GM21737 (cell line): ENCODE results near the gene FOSB.
"Not testable (repeated sequence)": the region's sequence is repeated elsewhere in the genome, so short reads cannot be mapped to it uniquely, and the experiment has no call there.

ENCODE experiments used
- ATAC-seq: cut with Tn5 transposase; IDR thresholded peaks from one replicate; pipeline ENCODE4 v1.9.1; 2021; ENCODE audit warnings: mild to moderate bottlenecking, moderate library complexity; ENCODE audit not compliant: unreplicated experiment

Gene FOSB

DNA sequence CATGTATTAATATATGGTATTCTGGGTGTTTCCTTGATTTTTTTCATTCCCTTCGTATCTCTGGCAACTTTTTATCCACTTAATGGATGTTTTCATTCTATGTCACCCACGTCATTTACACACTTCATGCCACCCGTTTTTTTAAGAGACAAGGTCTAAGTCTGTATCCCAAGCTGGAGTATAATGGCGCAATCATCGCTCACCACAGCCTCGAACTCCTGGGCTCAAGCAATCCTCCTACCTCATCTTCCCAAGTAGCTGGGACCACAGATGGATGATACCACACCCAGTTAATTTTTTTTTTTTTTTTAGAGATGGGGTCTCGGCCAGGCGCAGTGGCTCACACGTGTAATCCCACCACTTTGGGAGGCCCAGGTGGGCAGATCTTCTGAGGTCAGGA, 36.1 kb downstream of the FOSB start:
- ATAC-seq = no peak

DNA sequence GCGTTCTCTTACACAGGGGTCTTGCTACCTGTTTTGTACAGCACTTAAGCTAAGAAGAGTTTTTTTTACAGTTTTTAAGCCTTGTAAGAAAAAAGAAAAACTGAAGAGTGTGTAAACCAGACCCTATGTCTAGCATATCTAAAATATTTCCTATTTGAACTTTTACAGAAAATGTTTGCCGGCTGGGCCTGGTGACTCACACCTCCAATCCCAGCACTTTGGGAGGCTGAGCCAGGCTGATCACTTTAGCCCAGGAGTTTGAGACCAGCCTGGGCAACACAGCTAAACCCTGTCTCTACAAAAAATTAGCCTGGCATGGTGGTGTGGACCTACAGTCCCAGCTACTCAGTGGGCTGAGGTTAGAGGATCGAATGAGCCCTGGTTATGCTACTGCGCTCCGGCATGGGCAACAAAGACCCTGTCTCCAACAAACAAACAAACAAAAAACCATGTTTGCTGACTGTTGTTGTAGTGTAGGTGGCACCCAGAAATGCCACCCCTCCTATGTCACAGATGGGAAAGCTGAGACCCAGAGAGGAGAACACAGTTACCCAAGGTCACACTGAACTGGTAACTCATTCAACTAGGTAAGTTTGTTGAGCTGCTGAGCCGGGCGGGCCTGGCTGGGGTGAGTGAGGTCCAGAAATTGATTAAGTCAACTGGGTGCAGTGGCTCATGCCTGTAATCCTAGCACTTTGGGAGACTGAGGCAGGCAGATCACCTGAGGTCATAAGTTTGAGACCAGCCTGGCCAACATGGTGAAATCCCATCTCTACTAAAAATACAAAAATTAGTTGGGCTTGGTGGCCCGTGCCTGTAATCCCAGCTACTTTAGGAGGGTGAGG, 37.6 kb downstream of the FOSB start:
- no peak for ATAC-seq

DNA sequence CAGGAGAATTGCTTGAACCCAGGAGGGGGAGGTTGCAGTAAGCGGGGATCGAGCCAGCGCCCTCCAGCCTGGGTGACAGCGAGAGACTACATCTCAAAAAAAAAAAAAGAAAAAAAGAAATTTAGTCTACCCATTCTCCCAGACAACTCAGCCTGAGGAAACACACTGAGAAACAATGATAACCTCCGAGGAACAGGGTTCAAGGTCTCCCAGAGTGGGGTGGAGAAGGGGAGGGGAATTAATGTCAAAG, 38.1 kb downstream of the FOSB start:
- ATAC-seq = no peak

DNA sequence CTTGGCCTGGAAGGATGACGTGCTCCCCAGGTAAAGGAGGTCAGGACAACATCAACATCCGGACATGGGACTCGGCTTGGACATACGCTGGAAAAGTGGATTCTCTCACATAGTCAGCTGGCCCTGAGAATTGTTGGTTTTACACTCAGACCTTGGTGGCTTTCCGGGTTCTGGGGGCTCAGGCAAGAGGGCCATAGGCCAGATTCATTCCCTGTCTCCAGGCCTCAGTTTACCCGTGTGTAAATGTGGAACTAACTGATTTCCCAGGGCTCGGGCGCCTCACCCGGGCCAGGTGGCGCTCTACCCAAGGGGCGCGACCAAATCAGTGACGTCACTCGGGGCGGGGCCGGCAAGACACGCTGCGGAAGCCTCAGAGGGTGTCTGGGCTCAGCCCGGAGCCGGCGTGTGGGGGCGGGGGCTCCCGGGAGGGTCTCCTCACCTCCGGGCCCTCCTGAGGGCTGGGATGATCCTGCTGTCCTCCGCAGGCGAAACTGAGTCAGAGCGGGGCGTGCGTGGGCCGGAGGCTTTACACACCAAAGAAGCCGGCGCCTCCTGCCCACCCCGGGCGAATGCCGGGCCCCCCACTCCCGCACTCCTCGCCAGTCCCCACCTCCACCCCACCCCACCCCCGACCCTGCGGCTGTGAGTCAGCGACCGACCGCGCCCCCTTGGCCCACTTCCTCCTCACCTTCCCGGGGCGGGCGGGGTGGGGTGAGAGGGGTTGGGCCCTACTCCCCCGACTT, 38.6 kb downstream of the FOSB start:
- ATAC-seq = peak; percentile 54

DNA sequence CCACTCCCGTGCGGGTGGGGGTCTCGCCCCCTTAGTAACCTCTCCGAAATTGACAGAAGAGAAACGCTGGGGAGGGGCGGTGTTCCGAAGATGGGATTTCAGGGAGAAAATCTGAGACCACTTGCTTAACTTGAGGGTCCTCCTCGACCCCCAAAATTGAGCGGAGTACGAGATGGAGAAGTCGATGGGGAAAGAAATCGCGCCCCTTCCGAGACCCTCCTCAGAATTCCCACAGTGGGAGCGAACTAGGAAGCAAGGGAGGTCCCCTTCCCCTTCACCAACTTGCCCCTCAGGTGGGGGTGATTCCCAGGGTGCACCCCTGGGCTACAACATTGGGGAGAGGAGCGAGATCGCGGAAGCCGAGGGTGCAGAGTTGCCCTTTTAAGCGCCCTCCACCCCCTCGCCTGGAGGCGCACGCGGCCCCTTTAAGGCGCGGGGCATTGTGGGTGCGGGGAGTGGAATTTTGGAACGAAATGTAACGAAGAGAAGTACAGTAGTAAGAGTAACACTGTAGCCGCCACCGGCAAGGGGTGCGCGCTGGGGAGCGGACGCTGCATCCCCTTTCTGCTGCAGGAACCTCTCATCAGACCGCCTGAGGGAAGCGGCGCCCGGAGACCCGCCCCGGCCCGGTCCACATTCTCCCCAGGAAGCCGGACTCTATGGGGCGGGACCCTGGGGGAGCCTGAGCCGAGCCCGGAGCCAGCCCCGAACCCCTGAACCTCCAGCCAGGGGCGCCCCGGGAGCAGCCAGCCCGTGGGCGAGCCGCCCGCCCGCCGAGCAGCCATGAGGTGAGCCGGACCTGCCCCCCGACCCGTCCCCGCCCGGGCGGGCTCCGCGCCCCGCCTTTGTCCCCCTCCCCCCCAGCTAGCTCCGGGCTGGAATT, 39.4 kb downstream of the FOSB start, which contains the start of gene VASP:
Gene VASP, plus strand, starts transcription at position 491 of the 883 bp plus-strand sequence. Its CDS starts 293 bp downstream, at position 784.
- ATAC-seq = peak; percentile 41

DNA sequence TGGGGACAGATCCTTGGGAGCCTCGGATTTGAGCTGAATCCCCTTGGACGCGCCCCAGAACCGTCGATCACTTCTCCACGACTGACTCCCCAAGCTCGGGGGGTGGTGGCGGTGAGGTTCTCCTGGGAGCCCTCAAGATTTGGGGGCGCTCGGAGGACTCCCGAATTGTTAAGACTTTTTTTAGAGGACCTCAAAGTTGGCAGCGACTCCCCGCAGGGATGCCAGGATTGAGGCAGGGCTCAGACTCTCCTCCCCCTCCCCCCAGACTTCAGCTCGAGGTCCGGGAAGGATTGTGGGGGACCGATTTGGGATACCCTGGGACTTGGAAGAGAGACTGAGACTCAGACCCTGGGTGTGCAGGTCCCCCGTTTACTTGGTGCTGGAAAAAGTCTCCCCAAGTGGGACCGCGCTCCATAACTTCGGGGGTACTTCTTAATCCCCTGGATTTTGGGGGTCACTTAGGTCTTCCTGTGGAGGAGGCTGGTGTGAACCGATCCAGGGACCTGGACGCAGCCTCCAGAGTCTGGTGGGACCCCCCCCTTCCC, 40.1 kb downstream of the FOSB start:
- no peak for ATAC-seq

DNA sequence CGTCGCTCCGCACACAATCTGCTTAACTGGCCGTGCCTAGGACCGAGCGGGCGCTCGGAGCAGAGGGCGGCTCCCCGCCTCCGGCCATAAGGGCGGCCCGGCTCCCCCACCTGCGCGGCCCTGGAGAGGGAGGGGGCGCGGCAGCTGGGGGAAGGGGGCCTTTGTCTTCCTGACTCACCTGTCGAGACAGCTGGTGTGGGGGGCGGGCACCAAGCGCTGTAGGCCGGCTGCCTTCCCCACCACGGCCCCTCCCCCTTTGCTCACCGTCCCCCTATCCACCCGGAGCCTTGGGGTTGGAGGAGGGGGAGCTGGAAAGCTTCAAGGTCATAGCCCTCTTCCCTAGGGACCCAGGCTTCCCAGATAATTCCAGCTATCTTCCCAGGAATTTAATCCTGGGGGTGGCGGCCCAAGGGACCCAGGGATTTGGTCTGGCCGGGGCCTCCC, 40.6 kb downstream of the FOSB start:
- ATAC-seq = no peak

DNA sequence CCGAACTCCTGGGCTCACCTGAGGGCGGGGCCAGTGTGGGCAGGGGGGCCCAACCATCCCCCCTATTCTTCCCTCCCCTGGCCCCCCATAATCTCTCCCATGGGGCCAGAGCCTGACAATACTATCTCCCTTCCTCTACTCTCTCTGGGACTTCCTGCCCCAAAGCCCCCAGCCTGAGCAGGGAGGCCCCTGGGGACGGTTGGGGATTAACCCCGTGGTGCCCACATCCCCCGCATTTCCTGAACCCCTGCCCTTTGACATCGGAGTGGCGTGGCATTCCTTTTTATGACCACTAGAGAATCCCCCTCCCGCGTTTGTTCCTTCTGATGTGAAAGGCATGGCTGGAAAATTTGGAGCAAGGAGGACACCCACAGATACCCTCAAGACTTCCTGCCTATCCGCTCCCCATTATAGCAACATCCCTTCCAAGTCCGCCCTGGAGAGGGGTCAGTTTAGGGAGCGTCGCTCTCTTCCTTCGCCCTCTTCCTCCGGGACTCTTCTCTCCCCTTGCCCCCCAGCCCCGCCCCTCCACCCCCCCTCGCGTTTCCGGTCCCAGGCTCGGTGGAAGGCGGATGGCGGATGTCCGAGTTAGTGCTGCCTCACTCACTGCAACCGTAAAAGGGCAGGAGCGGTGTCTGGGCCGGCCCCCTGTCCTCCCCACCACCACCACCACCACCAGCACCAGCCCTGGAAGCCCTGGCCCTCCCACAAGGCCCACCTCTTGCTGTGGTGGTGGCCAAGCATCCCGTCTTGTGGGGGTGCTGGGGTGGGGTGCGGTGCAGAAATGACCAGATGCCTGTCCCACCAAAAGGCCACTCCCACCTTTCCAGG, 41.3 kb downstream of the FOSB start:
- ATAC-seq = no peak

DNA sequence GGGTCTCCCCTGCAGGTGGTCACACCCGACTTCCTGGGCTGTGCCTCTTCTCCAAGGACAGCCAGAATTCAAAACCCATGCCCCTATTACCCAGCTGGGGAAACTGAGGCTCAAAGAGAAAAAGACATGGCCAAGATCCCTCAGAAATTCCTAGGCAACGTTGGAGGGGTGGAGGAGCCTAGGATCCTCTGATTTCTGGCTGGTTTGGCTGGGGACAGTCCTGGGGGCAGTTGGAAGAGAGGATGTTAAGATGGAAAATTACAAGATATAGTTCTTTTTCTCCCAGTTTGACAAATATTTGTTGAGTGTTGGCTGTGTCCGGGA, 41.9 kb downstream of the FOSB start:
- ATAC-seq = no peak

DNA sequence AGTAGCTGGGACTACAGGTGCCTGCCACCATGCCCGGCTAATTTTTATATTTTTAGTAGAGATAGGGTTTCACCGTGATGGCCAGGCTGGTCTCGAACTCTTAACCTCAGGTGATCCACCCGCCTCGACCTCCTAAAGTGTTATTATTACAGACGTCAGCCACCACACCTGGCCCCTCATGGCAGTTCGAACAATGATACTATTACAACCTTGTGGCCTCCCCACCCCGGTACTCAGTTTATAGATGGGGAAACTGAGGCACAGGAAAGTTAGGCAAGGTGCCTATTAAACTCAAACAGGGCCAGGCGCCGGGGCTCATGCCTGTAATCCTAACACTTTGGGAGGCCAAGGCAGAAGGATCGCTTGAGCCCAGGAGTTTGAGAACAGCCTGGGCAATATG, 42.6 kb downstream of the FOSB start:
- ATAC-seq = not testable (repeated sequence)

DNA sequence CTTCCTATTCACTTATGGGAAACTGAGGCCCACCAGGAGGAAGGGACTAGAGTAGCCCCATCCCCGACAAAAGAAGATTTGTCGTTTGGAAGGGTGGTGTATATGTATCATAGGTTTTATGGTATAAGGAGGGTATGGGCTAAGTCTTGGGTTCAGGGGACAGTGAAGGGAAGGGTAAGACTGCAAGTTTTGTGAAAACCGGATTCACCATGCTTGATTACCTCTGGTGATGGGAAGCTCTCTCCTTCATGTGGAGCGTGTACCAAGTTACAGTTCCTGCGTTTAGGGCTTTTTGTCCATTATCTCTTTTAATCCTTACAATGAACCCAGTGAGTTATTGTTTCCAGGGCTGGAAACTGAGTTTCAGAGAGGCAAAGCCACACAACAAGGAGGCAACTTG, 43.3 kb downstream of the FOSB start:
- ATAC-seq = no peak

DNA sequence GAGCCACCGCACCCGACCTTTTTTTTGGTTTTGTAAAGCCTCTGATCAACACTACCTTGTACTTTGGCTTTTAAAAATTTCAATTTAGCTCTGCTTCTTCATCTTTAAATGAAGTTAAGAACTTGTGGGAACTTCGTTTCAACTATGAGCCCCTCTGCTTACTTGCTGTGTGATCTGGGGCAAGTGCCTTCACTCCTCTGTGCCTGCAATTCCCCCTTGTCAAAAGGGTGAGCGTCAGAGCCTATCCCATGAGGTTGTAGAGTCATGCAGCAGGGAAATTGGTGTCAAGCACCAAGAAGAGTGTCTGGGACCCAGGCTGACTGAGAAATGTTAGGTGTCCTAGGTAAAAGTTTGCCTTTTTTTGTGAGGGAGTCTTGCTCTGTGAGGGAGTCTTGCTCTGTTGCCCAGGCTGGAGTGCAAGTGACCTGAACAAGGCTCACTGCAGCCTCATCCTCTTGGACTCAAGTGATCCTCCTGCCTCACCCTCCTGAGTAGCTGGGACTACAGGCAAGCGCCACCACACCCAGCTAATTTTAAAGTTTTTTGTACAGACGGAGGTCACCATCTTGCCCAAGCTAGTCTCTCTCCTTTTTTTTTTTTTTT, 45.2 kb downstream of the FOSB start:
- no peak for ATAC-seq

DNA sequence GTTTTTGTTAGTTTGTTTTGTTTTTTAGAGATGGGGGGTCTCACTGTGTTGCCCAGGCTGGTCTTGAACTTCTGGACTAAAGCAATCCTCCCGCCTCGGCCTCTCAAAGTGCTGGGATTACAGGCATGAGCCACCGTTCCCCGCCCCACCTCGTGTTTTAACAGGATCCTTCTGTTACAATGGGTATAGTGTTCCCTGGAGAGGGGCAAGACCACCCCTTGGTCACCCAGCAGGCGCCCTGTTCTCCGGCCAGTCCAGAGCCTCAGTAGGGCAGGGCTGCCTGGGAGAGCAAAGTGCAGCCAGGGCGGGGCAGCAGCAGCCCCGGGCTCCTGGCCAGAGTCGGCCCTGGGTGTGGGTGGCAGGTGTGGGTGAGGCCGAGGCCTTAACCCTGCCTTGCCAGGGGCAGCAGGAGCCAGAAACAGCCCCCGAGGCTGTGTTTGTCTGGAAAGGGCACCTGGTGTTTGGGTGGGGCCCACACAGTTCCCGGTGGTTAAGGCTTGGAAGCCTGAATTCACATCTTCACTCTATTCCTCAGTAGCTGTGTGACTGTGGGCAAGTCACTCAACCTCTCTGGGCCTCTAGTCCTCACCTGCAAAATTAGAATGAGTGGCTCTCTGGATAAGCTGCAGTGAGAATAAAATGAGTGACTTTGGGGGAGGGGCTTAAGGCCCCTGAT, 46.7 kb downstream of the FOSB start:
- no peak for ATAC-seq

DNA sequence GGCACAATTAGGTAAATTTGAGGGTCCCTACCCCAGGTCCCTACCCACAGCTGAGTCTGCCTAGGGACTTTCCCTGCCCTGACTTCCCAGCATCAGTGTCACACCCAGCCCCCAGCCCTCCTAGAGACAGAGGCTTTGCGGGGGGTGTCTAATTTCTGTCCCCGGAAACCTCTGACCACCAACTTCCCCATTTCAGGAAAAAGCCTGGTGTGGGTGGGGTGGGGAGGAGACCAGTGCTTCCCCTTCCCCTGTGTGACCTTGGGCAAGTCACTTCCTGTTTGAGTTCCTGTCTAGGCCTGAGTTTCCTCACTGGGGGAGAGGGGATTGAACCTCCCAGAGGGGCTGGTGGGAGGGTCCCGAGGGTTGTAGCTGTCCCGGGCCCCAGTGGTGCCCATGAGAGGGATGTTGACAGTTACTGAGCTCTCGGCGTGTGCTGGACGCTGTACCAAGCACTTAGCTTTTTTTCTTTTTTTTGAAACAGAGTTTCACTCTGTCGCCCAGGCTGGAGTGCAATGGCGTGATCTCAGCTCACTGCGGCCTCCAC, 47.4 kb downstream of the FOSB start:
- ATAC-seq = no peak

DNA sequence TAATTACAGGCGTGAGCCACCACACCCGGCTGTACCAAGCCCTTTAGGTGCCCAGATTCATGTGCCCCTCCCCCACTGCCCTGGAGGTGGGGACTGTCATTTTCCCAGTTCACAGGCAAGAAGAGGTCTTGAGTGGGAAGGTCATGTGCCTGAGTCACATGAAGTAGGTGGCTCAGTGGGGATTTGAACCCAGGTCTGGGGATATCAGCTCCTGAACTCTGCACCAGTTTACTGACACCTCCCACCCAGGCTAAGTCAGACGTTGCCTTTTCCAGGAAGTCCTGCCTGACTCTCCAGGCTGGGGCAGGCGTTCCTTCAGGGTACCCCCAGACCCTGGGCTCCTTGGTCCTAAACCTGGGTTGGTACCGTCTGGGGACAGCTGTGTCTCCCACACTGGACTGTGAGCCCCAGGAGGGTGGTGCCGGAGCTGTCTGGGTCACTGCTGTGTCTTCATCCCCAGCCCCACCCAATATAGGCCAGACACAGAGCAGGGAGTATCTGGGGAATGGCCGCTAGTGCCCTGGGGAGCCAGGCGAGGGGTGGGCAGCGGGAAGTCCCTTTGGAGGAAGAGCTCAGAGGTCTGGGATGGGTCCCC, 48.1 kb downstream of the FOSB start:
- ATAC-seq = no peak

DNA sequence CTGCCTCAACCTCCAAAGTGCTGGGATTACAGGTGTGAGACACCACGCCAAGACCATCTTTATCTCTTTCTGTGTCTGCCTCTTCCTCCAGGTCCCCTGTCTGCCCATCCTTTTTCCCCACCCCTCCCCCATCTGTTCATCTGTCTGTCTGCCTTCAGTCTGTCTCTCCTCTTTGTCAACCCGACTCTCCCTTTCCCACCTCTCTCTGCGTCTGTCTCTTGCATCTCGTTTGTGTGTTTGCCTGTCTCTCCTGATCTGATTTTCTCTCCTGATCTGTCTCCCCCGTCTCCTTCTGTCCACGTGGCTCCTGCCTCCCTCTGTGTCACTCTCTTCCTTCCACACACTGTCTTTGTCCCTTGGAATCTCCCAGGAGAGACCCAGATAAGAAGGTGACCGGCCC, 49.4 kb downstream of the FOSB start:
- ATAC-seq = no peak

DNA sequence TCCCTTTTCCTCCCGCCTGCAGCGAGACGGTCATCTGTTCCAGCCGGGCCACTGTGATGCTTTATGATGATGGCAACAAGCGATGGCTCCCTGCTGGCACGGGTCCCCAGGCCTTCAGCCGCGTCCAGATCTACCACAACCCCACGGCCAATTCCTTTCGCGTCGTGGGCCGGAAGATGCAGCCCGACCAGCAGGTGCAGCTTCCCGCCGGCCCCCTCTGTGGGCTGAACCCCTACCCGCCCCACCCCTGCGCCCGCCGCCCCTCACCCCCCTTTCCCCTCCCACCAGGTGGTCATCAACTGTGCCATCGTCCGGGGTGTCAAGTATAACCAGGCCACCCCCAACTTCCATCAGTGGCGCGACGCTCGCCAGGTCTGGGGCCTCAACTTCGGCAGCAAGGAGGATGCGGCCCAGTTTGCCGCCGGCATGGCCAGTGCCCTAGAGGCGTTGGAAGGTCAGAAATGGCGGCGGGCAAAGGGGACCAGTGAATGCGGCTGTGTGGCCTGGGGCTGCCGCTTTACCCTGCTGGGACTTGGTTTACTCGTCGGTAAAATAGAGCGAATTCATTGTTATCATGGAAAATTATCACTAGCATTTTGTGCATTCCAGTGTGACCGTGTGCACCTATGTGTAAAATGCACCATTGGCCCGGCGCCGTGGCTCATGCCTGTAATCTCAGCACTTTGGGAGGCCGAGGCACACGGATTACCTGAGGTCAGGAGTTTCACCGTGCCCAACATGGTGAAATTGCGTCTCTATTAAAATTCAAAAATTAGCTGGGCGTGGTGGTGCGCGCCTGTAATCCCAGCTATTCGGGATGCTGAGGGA, 50.1 kb downstream of the FOSB start:
- no peak for ATAC-seq

DNA sequence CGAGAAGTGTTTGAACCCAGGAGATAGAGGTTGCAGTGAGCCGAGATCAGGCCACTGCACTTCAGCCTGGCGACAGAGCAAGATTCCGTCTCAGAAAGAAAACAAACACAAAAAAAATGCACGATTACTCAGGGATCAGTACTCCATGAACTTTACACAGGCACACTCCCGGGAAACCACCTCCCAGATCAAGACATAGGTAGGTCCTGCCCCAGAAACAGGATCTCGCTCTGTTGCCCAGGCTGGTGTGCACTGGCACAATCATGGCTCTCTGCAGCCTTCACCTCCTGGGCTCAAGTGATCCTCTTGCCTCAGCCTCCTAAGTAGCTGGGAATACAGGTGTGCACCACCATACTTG, 50.7 kb downstream of the FOSB start:
- ATAC-seq = no peak
